ENCODE data around the gene MPDZ. TPM values are rescaled to one million over a fixed set of nuclear protein-coding genes. Genes with fewer than 3 reads are reported as not detected.

The MPDZ gene
- total RNA-seq, 1 donor: 41.0 TPM

DNA sequence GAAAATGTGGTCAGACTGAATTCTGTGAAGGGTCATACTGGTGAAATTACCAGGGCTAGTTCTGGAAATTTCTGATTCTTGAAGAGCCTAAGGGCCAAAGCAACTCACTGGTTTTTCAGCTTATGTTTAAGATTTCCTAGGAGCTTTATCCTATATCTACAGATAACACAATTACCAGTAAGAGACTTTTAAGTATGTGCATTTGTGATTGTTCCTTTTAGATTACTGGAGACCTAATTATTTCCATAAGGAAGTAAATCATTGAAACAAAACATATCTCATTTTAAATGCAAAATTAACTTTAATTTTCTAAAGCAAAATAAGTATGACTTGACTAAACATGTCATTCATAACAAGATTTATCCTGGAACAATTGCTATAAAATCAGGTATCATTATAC is 134.2 kb downstream of the MPDZ start:
- DNase-seq (ENCODE audit: low read depth): no peak
- TF ChIP-seq CTCF (IDR thresholded peaks at IDR 0.05; ENCODE audit: insufficient read depth, low read length): no peak
- no peak overlapping the region for H3K4me3 ChIP-seq (ENCODE audit: low read depth, low read length)

- TF ChIP-seq CTCF (IDR thresholded peaks at IDR 0.05; ENCODE audit: insufficient read depth, low read length): no peak
- peak; percentile 9 for DNase-seq (ENCODE audit: low read depth)
- no peak overlapping the region for H3K4me3 ChIP-seq (ENCODE audit: low read depth, low read length)
Observed at GRCh38 chr9:13144166-13144775, 135.2 kb downstream of the MPDZ start.

DNA sequence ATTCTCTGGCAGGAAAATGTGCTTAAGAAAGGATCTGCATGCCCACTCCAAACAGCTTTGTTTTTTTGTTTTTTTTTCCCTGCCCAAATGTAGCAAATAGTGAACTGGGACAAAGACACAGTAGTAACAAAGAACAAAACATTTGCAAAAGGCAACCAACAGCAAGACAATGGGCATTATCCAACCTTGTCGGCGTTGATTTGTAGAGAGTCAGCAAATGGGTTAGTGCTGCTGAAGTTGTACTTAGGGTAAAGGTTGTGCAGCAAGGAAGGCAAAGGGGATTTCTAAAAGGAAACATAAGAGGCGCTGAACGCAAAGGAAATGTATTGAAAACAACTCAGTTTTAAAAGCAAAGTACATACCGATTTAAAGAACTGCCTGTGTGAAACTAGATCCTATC is 136.2 kb downstream of the MPDZ start:
- H3K4me3 ChIP-seq (ENCODE audit: low read depth, low read length): no peak overlapping the region
- DNase-seq (ENCODE audit: low read depth): no peak
- TF ChIP-seq CTCF (IDR thresholded peaks at IDR 0.05; ENCODE audit: insufficient read depth, low read length): no peak

GRCh38 chr9:13142776-13143175 is 136.7 kb downstream of the MPDZ start:
- H3K4me3 ChIP-seq (ENCODE audit: low read depth, low read length): no peak overlapping the region
- DNase-seq (ENCODE audit: low read depth): no peak
- no peak for TF ChIP-seq CTCF (IDR thresholded peaks at IDR 0.05; ENCODE audit: insufficient read depth, low read length)

- no peak for DNase-seq (ENCODE audit: low read depth)
Observed at GRCh38 chr9:13141629-13142028, 137.9 kb downstream of the MPDZ start.

DNA sequence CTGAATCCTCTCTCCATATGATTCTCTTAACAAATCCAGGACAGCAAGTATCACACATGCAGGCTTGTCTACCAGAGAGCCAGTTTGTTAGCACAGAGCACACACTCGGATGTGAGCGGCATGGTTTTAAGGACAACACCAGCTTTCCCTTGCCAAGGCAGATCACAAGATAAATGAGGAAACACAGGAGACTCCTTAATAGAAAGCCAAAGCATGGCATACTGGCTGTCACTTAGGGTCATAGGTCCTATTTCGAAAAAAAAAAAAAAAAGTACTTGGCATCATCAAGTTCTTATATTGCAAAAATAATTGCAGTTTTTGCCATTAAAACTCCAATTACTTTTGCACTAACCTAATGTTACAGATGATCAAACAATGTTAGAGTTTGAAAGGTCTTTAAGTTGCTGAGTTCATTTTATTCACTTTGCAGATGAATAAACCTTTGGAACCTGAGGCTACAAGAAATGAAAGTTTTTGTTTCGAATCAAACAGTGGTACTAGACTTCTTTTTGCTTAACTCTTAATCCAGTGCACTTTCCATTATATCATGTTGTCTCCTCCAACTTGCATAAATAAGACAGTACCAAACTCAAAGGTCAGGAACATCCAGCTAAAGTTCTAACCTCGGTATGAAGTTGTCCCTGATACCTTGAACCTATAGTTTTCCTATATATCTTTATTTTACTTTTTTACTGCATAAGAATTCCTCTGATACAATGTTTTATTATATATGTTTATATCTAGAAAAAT is 138.5 kb downstream of the MPDZ start:
- H3K4me3 ChIP-seq (ENCODE audit: low read depth, low read length): no peak overlapping the region
- no peak for TF ChIP-seq CTCF (IDR thresholded peaks at IDR 0.05; ENCODE audit: insufficient read depth, low read length)
- peak; percentile 7 for DNase-seq (ENCODE audit: low read depth)

More at GRCh38 chr9:13141629-13142028, 137.9 kb downstream of the MPDZ start:
- H3K4me3 ChIP-seq (ENCODE audit: low read depth, low read length): no peak overlapping the region
- no peak for TF ChIP-seq CTCF (IDR thresholded peaks at IDR 0.05; ENCODE audit: insufficient read depth, low read length)
